Nephron progenitor cell (in vitro differentiated cells): ENCODE measurements around the gene PAPPA2.

Source experiments
- DNase-seq: peaks from one replicate; pipeline ENCODE4 v3.0.0; 2021
- H3K27ac Mint-ChIP-seq: 2 replicates; pipeline ENCODE4 v1.8.0; 2021; ENCODE audit warnings: mild to moderate bottlenecking, moderate library complexity, mixed read lengths
- H3K27me3 Mint-ChIP-seq: 2 replicates; pipeline ENCODE4 v1.8.0; 2021; ENCODE audit warnings: mild to moderate bottlenecking, low read depth, mixed read lengths; ENCODE audit not compliant: poor library complexity
- H3K36me3 Mint-ChIP-seq: 2 replicates; pipeline ENCODE4 v1.8.0; 2021; ENCODE audit warnings: low read depth, mixed read lengths
- H3K4me1 Mint-ChIP-seq: 2 replicates; pipeline ENCODE4 v1.8.0; 2021; ENCODE audit warnings: mixed read lengths
- H3K4me3 Mint-ChIP-seq: 2 replicates; pipeline ENCODE4 v1.8.0; 2021; ENCODE audit warnings: mild to moderate bottlenecking, moderate library complexity, mixed read lengths
- H3K9me3 Mint-ChIP-seq: 2 replicates; pipeline ENCODE4 v1.8.0; 2021; ENCODE audit warnings: mild to moderate bottlenecking, moderate library complexity, mixed read lengths
- TF ChIP-seq, protein P1 (sequence below): fragments of 200-600 bp; sonication (generic); IDR thresholded peaks from 2 replicates; pipeline ENCODE4 v1.5.0; 2021; ENCODE audit warnings: antibody characterized with exemption

Gene PAPPA2

DNA sequence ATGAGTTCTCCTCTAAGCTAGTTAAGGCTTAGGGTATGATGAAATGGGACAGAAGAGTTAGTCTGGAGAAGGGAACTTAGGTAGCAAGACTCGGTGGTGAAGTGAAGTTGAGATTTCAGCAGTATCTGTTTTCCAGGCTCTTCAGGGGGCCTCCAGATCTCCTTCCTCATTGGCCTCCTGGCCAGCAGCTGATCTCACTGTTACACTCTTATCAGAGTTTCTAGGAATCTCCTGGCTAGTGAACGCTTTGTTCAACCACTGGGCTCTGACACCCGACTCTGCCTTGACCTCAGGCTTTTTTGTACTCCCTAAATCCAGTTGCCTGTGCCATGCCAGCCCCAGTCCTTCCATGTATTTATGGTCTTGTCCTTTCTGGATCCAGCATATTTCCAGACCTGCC lies 390.5 kb downstream of the PAPPA2 start:
- Mint-ChIP-seq H3K27me3 (peaks cover 8% of the 10 kb centered on the region), H3K27ac (no peak overlapping the region), H3K4me3 (no peak overlapping the region), H3K9me3 (no peaks in the 10 kb centered on the region), H3K36me3 (no peaks in the 10 kb centered on the region), H3K4me1 (peaks cover 16% of the 10 kb centered on the region)
- DNase-seq, result no peak
- TF ChIP-seq, protein P1, sequence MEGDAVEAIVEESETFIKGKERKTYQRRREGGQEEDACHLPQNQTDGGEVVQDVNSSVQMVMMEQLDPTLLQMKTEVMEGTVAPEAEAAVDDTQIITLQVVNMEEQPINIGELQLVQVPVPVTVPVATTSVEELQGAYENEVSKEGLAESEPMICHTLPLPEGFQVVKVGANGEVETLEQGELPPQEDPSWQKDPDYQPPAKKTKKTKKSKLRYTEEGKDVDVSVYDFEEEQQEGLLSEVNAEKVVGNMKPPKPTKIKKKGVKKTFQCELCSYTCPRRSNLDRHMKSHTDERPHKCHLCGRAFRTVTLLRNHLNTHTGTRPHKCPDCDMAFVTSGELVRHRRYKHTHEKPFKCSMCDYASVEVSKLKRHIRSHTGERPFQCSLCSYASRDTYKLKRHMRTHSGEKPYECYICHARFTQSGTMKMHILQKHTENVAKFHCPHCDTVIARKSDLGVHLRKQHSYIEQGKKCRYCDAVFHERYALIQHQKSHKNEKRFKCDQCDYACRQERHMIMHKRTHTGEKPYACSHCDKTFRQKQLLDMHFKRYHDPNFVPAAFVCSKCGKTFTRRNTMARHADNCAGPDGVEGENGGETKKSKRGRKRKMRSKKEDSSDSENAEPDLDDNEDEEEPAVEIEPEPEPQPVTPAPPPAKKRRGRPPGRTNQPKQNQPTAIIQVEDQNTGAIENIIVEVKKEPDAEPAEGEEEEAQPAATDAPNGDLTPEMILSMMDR, result no peak

DNA sequence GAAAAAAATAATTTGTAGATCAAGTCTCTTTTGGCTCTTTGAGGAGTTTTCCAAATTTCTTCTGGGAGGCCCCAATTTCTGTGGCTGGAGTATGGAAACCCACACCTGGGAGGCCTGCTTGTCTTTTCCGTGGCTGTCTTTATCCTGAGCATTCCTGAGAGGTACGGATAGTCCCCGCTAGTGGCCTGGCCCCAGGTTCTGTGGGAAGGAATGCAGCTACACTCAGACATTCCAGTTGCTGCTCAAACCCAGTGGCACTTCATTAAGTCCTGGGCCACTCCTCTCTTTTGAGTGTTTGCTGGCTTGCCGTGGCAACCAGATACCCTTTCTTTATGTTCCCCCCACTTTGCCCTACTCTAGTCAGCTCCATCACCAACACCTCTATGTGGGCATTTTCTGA lies 391.1 kb downstream of the PAPPA2 start:
- Mint-ChIP-seq H3K27ac (no peak overlapping the region), H3K9me3 (no peaks in the 10 kb centered on the region), H3K4me1 (peaks cover 22% of the 10 kb centered on the region), H3K36me3 (no peaks in the 10 kb centered on the region), H3K27me3 (peaks cover 6% of the 10 kb centered on the region), H3K4me3 (no peak overlapping the region)
- TF ChIP-seq, protein P1, result no peak
- DNase-seq, result no peak

DNA sequence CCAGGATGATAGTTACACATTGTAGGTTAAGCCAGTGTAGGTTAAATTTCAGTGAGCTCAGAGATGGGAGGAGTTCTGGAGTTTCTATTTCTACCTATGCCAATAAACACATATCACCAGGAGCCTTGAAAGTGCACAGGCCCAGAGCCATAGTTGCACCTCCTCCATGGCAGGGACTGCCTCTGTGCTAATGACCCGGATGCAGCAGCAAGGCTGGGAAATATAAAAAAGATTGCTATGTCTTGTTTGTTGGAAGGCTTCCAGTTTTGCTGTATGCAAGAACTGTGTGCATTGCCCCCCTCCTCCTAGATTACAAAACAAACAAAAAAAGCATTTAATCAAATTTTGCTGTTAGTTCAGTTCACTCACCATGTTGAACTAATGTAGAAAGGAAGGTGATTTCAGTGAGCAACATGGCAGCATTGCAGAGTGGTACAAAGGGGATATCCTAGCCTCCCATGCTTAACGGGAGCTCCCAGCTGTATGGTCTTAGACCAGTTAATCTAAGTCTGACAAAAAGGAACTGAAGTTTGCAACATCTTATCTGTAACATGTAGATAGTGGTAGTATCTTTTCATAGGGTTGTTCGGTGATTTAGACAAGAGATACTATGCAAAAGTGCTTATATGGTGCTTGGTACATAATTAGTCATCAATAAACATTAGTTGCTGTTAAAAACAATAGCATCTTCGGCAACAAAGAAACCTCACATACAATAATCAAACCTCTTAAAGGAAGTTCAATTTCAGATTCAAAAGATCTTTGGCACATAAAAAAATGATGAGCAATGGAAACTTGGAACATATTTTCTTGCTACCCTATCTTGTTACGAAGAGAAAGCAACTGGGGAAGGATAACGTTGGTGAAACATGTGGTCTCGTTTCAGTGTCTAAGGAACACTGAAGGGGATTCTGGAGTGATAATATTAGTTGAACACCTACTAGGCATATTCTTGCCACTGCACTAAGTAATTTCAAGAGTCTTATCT lies 392.1 kb downstream of the PAPPA2 start:
- H3K4me3 Mint-ChIP-seq, result no peak overlapping the region
- no peaks in the 10 kb centered on the region for H3K9me3 Mint-ChIP-seq
- no peak overlapping the region for H3K27ac Mint-ChIP-seq
- no peaks in the 10 kb centered on the region for H3K36me3 Mint-ChIP-seq
- DNase-seq, result no peak
- H3K4me1 Mint-ChIP-seq, result peaks cover 23% of the 10 kb centered on the region
- TF ChIP-seq, protein P1, result no peak
- peaks cover 6% of the 10 kb centered on the region for H3K27me3 Mint-ChIP-seq

DNA sequence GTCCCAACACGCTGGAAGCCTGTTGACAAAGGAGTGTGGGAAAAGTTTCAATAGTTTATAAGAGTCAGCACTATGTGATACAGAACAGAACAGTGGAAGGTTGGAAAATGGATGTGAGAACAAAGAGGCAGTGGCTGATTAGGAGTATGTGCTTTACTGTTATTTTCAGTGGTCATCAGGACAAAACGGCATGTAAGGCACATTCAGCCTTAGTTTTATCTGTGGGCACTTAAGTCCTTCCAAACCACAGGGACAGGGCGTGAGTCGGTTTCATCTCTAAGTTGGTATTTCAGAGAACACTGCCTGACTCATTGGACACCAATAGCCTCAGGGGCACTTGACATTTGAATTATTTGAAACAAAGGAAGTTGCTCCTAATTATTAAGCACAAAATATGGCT lies 394.7 kb downstream of the PAPPA2 start:
- H3K36me3 Mint-ChIP-seq, result no peaks in the 10 kb centered on the region
- H3K27me3 Mint-ChIP-seq, result peaks cover 5% of the 10 kb centered on the region
- DNase-seq, result no peak
- no peak overlapping the region for H3K4me3 Mint-ChIP-seq
- no peak overlapping the region for H3K27ac Mint-ChIP-seq
- peaks cover 23% of the 10 kb centered on the region for H3K4me1 Mint-ChIP-seq
- TF ChIP-seq, protein P1, result no peak
- H3K9me3 Mint-ChIP-seq, result no peaks in the 10 kb centered on the region

DNA sequence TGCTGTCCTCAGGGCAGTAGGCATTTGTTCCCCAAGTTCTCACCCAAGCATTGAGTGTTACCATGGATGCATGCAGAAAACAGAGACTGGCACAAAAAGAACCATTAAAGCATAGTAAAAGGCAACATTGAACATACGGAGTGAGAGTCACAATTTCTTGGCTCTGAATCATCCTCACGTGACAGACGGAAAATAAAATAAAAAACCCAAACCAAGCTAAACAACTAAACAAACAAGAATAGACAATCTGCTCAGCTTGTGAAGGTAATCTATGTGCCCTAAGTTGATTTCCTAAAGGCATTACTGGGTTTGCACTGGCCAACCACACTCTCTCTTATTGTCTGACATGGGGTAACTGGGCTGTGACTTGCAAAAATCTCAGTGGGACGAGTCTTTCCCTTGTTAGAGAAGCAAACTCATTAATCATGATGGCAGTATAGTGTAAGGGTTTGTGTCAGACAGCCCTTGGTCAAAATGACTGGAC lies 395.5 kb downstream of the PAPPA2 start:
- H3K9me3 Mint-ChIP-seq, result no peaks in the 10 kb centered on the region
- no peak for DNase-seq
- H3K36me3 Mint-ChIP-seq, result no peaks in the 10 kb centered on the region
- no peak overlapping the region for H3K4me3 Mint-ChIP-seq
- TF ChIP-seq, protein P1, result no peak
- no peak overlapping the region for H3K27ac Mint-ChIP-seq
- H3K27me3 Mint-ChIP-seq, result peaks cover 3% of the 10 kb centered on the region
- peaks cover 23% of the 10 kb centered on the region for H3K4me1 Mint-ChIP-seq
